SK-N-MC (cell line): ENCODE measurements around the gene KCTD17.

Experiments
- EZH2 ChIP-seq: fragments of 200-600 bp; sonication (generic); IDR thresholded peaks from one replicate; pipeline ENCODE4 v1.6.1; 2017; ENCODE audit warnings: antibody characterized with exemption
- FOXP2 ChIP-seq: optimal IDR thresholded peaks from 2 replicates; pipeline ENCODE3; 2011; ENCODE audit warnings: mild to moderate bottlenecking, moderate library complexity; ENCODE audit not compliant: insufficient read depth; ENCODE audit errors: extremely low read length, control extremely low read depth
- POLR2AphosphoS5 ChIP-seq: IDR thresholded peaks from 2 replicates; pipeline ENCODE4 v1.6.1; 2012; ENCODE audit warnings: mild to moderate bottlenecking, low read depth, low read length, borderline replicate concordance

DNA sequence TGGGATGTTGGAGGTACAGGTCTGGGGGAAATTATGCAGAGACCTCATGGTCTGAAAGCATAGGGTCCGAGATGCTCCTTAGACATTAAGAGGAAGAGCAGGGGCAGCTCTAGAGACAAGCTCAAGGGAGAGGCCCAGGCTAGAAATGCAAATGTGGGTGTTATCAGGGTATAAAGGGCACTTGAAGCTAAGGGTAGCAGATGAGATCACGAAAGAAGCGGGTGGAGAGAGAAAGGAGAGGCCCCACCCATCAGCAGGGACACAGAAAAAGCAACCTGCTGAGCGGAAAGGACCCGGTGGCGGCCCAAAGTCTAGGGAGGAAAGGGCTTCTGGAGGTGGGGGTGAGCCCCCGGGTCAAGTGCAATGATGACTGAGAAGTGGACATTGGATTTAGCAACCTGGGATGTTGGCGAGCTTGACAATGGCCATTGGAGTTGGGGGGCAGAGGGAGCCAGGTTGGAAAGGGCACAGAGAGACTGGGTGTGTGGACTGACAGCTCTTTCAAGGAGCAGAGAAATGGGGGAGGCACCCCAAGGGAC, 49.1 kb downstream of the KCTD17 start:
- TF ChIP-seq EZH2 (no peak), POLR2AphosphoS5 (no peak), FOXP2 (no peak)
